IMR-90 (cell line): ENCODE results near the gene RNH1.

Source experiments
- POLR2A ChIP-seq: IDR thresholded peaks from 2 replicates; pipeline ENCODE4 v1.6.1; 2012; ENCODE audit warnings: mild to moderate bottlenecking, low read depth, low read length
- SMC3 ChIP-seq: fragments of 150-350 bp; IDR thresholded peaks from 2 replicates; pipeline ENCODE4 v1.6.1; 2016; ENCODE audit warnings: low read depth, mild to moderate bottlenecking, antibody characterized with exemption, low read length, moderate library complexity
- TF ChIP-seq, protein P1 (sequence below): conservative IDR thresholded peaks from 2 replicates; pipeline ENCODE4 v1.5.1; 2012; ENCODE audit warnings: mild to moderate bottlenecking, low read depth, low read length, improper control_type of control experiment
- TF ChIP-seq, protein P2 (sequence below): fragments of 150-350 bp; IDR thresholded peaks from 2 replicates; pipeline ENCODE4 v1.6.1; 2016; ENCODE audit warnings: low read depth, mild to moderate bottlenecking, low read length, moderate library complexity, borderline replicate concordance

DNA sequence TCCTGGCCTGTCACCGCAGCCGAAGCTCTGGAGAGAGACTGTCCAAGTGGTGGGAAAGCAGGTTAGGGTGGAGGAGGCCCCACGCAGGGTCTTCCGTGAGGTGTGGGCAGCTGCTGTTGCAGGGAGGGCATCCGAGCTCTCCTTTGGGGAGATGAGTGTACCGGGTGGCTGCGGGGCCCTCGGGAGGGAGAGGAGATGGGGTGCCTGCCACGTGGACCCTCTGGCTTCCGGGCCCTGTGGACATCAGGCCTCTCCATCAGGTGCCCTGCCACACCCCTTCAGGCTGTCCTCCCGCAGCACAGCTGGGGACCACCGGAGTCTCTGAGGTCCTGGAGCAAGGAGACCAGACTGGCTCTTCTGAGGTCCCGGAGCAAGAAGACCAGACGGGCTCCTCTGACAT is 55.3 kb downstream of the RNH1 start:
- TF ChIP-seq, protein P1, sequence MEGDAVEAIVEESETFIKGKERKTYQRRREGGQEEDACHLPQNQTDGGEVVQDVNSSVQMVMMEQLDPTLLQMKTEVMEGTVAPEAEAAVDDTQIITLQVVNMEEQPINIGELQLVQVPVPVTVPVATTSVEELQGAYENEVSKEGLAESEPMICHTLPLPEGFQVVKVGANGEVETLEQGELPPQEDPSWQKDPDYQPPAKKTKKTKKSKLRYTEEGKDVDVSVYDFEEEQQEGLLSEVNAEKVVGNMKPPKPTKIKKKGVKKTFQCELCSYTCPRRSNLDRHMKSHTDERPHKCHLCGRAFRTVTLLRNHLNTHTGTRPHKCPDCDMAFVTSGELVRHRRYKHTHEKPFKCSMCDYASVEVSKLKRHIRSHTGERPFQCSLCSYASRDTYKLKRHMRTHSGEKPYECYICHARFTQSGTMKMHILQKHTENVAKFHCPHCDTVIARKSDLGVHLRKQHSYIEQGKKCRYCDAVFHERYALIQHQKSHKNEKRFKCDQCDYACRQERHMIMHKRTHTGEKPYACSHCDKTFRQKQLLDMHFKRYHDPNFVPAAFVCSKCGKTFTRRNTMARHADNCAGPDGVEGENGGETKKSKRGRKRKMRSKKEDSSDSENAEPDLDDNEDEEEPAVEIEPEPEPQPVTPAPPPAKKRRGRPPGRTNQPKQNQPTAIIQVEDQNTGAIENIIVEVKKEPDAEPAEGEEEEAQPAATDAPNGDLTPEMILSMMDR, result no peak
- TF ChIP-seq POLR2A, result no peak
- TF ChIP-seq, protein P2, sequence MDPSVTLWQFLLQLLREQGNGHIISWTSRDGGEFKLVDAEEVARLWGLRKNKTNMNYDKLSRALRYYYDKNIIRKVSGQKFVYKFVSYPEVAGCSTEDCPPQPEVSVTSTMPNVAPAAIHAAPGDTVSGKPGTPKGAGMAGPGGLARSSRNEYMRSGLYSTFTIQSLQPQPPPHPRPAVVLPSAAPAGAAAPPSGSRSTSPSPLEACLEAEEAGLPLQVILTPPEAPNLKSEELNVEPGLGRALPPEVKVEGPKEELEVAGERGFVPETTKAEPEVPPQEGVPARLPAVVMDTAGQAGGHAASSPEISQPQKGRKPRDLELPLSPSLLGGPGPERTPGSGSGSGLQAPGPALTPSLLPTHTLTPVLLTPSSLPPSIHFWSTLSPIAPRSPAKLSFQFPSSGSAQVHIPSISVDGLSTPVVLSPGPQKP, result no peak
- no peak for TF ChIP-seq SMC3
